Caco-2 (cell line): ENCODE data around the gene PPRC1. TPM values are rescaled to one million over a fixed set of nuclear protein-coding genes. Genes with fewer than 3 reads are reported as not detected.

Experiments
- BruUV-seq: library from RNA; stranded (reverse); fragments of 400-500 nt; replicated peaks from 2 replicates; lab custom pipeline; 2021; lab: Mats Ljungman, UMichigan
- CTCF ChIA-PET: fragments of 300-600 bp; sonication (Branson Sonifier 250); formaldehyde crosslinking; loops from one replicate; lab custom pipeline; 2022; ENCODE audit warnings: antibody characterized with exemption; lab: Charles Lee
- POLR2A ChIA-PET: fragments of 300-600 bp; sonication (Branson Sonifier 250); formaldehyde crosslinking; loops from one replicate; lab custom pipeline; 2022; ENCODE audit warnings: antibody characterized with exemption; lab: Charles Lee
- DNase-seq, 2 experiments: peaks; one replicate each; pipeline versions ENCODE4 v3.0.0 to v3.0.0-alpha.2; 2020 to 2022
- H3K27me3 ChIP-seq: replicated peaks from 2 replicates; pipeline ENCODE4 v1.6.0; 2011; ENCODE audit warnings: low read length; ENCODE audit not compliant: control insufficient read depth, insufficient read depth
- H3K36me3 ChIP-seq: 2 replicates; pipeline ENCODE4 v1.5.1; 2011; ENCODE audit warnings: low read length; ENCODE audit not compliant: control insufficient read depth, insufficient read depth
- H3K4me1 ChIP-seq: fragments of 250-450 bp; sonication (Bioruptor Pico); 2 replicates; pipeline ENCODE4 v1.5.1; 2020; ENCODE audit warnings: mild to moderate bottlenecking
- H3K4me3 ChIP-seq: 2 replicates; pipeline ENCODE4 v1.5.1; 2011; ENCODE audit warnings: low read depth, mild to moderate bottlenecking, control low read depth, low read length
- H3K9me3 ChIP-seq: fragments of 250-450 bp; sonication (Bioruptor Pico); 2 replicates; pipeline ENCODE4 v1.5.1; 2020; ENCODE audit warnings: mild to moderate bottlenecking, moderate library complexity
- H3K27ac Mint-ChIP-seq: one replicate; pipeline ENCODE4 v1.8.0; 2022; ENCODE audit warnings: mixed read lengths; ENCODE audit not compliant: unreplicated experiment
- H3K27me3 Mint-ChIP-seq: one replicate; pipeline ENCODE4 v1.8.0; 2022; ENCODE audit warnings: mixed read lengths; ENCODE audit not compliant: insufficient read depth, unreplicated experiment
- H3K36me3 Mint-ChIP-seq: one replicate; pipeline ENCODE4 v1.8.0; 2022; ENCODE audit warnings: mild to moderate bottlenecking, mixed read lengths; ENCODE audit not compliant: insufficient read depth, unreplicated experiment
- H3K4me1 Mint-ChIP-seq: one replicate; pipeline ENCODE4 v1.8.0; 2022; ENCODE audit warnings: low read depth, mixed read lengths; ENCODE audit not compliant: unreplicated experiment
- H3K4me3 Mint-ChIP-seq: one replicate; pipeline ENCODE4 v1.8.0; 2022; ENCODE audit warnings: mild to moderate bottlenecking, moderate library complexity, mixed read lengths; ENCODE audit not compliant: unreplicated experiment
- H3K9me3 Mint-ChIP-seq: one replicate; pipeline ENCODE4 v1.8.0; 2022; ENCODE audit warnings: mixed read lengths; ENCODE audit not compliant: unreplicated experiment
- intact Hi-C: fragments of 100-400 bp; cut with micrococcal nuclease; formaldehyde crosslinking; loops from one replicate; pipeline ENCODE4 v1.10.0; 2022; ENCODE audit not compliant: unreplicated experiment
- total RNA-seq: library from RNA; stranded (reverse); gene quantifications from 2 replicates; pipeline ENCODE4 v1.2.3, GENCODE V29; 2022
- TF ChIP-seq, protein P1 (sequence below), 2 experiments: fragments of 200-600 bp in 1 of 2; IDR thresholded peaks; 1 replicate in 1 of 2; 2 replicates in 1 of 2; pipeline versions ENCODE4 v1.5.1 to v1.8.0; 2011 to 2022; ENCODE audit warnings: antibody characterized with exemption in 1 of 2, control low read depth in 1 of 2, inconsistent platforms in 1 of 2, low read depth in 1 of 2, low read length in 1 of 2, mild to moderate bottlenecking in 1 of 2, moderate library complexity in 1 of 2; ENCODE audit not compliant: insufficient read depth in 1 of 2, severe bottlenecking in 1 of 2, unreplicated experiment in 1 of 2

PPRC1 gene
- total RNA-seq, 1 experiment from 2014 or later: 66.6 TPM

- H3K36me3 ChIP-seq: no peaks in the 10 kb centered on the region
- no peak for DNase-seq
- Mint-ChIP-seq H3K4me1 (no peaks in the 10 kb centered on the region), H3K36me3 (no peaks in the 10 kb centered on the region), H3K9me3 (no peaks in the 10 kb centered on the region), H3K27me3 (no peaks in the 10 kb centered on the region), H3K27ac (no peak overlapping the region), H3K4me3 (peak overlapping the region; percentile 48)
- intact Hi-C loops: no loop called here
- H3K27me3 ChIP-seq: no peaks in the 10 kb centered on the region
- no peaks in the 10 kb centered on the region for H3K9me3 ChIP-seq
- H3K4me1 ChIP-seq: no peaks in the 10 kb centered on the region
- POLR2A ChIA-PET: no interaction called here
- BruUV-seq: no TSS peak
- CTCF ChIA-PET: interaction anchor here (1.5 to 1.6 kb wide), 3 partner anchors 56 to 233 kb away, joined by 3 to 15 read pairs (median 9); partner anchors contain the start of gene ELOVL3
- no peak overlapping the region for H3K4me3 ChIP-seq
- TF ChIP-seq, protein P1, sequence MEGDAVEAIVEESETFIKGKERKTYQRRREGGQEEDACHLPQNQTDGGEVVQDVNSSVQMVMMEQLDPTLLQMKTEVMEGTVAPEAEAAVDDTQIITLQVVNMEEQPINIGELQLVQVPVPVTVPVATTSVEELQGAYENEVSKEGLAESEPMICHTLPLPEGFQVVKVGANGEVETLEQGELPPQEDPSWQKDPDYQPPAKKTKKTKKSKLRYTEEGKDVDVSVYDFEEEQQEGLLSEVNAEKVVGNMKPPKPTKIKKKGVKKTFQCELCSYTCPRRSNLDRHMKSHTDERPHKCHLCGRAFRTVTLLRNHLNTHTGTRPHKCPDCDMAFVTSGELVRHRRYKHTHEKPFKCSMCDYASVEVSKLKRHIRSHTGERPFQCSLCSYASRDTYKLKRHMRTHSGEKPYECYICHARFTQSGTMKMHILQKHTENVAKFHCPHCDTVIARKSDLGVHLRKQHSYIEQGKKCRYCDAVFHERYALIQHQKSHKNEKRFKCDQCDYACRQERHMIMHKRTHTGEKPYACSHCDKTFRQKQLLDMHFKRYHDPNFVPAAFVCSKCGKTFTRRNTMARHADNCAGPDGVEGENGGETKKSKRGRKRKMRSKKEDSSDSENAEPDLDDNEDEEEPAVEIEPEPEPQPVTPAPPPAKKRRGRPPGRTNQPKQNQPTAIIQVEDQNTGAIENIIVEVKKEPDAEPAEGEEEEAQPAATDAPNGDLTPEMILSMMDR (IDR thresholded peaks at IDR 0.05; ENCODE audit: insufficient read depth in 1 of 2, low read depth in 1 of 2, low read length in 1 of 2, severe bottlenecking in 1 of 2, unreplicated experiment in 1 of 2): no peak
These were observed 37.8 kb downstream of the PPRC1 start for GRCh38 chr10:102170602-102171001.

DNA sequence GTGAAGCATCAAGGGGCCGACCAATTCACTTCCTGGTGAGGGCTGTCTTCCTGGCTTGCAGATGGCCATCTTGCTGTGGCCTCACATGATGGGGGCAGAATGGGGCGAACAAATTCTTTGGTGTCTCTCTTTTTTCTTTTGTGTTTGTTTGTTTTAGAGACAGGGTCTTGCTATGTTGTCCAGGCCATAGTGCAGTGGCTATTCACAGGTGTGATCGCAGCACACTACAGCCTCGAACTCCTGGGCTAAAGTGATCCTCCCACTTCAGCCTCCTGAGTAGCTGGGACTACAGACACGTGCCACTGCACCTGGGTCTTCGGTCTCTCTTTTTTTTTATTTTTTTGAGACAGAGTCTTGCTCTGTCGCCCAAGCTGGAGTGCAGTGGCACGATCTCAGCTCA, 39.4 kb downstream of the PPRC1 start:
- intact Hi-C loops: no loop called here
- TF ChIP-seq, protein P1 (IDR thresholded peaks at IDR 0.05; ENCODE audit: insufficient read depth in 1 of 2, low read depth in 1 of 2, low read length in 1 of 2, severe bottlenecking in 1 of 2, unreplicated experiment in 1 of 2): no peak
- BruUV-seq: no TSS peak
- Histone ChIP-seq H3K4me1 (no peaks in the 10 kb centered on the region), H3K36me3 (no peaks in the 10 kb centered on the region), H3K27me3 (no peaks in the 10 kb centered on the region), H3K4me3 (no peak overlapping the region), H3K9me3 (no peaks in the 10 kb centered on the region)
- Mint-ChIP-seq H3K27me3 (no peaks in the 10 kb centered on the region), H3K36me3 (no peaks in the 10 kb centered on the region), H3K9me3 (no peaks in the 10 kb centered on the region), H3K4me3 (no peak overlapping the region), H3K4me1 (no peaks in the 10 kb centered on the region), H3K27ac (no peak overlapping the region)
- no peak for DNase-seq
- ChIA-PET POLR2A (interaction anchor here (0.6 kb wide), 1 partner anchor 21 kb away, joined by 4 read pairs; no protein-coding TSS in a partner anchor), CTCF (no interaction called here)

GRCh38 chr10:102175415-102175814, 42.6 kb downstream of the PPRC1 start:
- ChIA-PET POLR2A (no interaction called here), CTCF (no interaction called here)
- no peaks in the 10 kb centered on the region for H3K36me3 ChIP-seq
- Mint-ChIP-seq H3K27ac (no peak overlapping the region), H3K9me3 (no peaks in the 10 kb centered on the region), H3K36me3 (no peaks in the 10 kb centered on the region), H3K4me3 (no peak overlapping the region), H3K27me3 (peaks cover 4% of the 10 kb centered on the region), H3K4me1 (no peaks in the 10 kb centered on the region)
- no peak overlapping the region for H3K4me3 ChIP-seq
- intact Hi-C loops: no loop called here
- no peaks in the 10 kb centered on the region for H3K9me3 ChIP-seq
- no peak for DNase-seq
- no peaks in the 10 kb centered on the region for H3K4me1 ChIP-seq
- no peaks in the 10 kb centered on the region for H3K27me3 ChIP-seq
- TF ChIP-seq, protein P1 (IDR thresholded peaks at IDR 0.05; ENCODE audit: insufficient read depth in 1 of 2, low read depth in 1 of 2, low read length in 1 of 2, severe bottlenecking in 1 of 2, unreplicated experiment in 1 of 2): no peak
- BruUV-seq: no TSS peak
